HepG2 (cell line): Measurements from ENCODE around the gene RAB17. TPM values are rescaled to one million over a fixed set of nuclear protein-coding genes. Genes with fewer than 3 reads are reported as not detected.

Experiments
- FOXK1 ChIP-seq: sonication (generic); formaldehyde crosslinking; IDR thresholded peaks from 2 replicates; pipeline ENCODE4 v1.4.0; 2020; ENCODE audit warnings: low read depth, missing genetic modification reagents, borderline replicate concordance
- HHEX ChIP-seq: IDR thresholded peaks from 2 replicates; pipeline ENCODE4 v1.6.1; 2016; ENCODE audit warnings: control low read depth
- HNRNPLL ChIP-seq: fragments of 200-400 bp; formaldehyde crosslinking; IDR thresholded peaks from 2 replicates; pipeline ENCODE4 v1.6.1; 2017; ENCODE audit warnings: mild to moderate bottlenecking, low read depth, low read length; ENCODE audit not compliant: poor library complexity, severe bottlenecking
- NR2F6 ChIP-seq, 2 experiments: IDR thresholded peaks; 2 replicates each; pipeline ENCODE4 v1.6.1; 2016; ENCODE audit warnings: antibody characterized with exemption in 1 of 2, mild to moderate bottlenecking in 1 of 2
- RAD21 ChIP-seq: fragments of 450-650 bp; formaldehyde crosslinking; IDR thresholded peaks from 2 replicates; pipeline ENCODE4 v1.5.0; 2020; ENCODE audit warnings: mild to moderate bottlenecking
- ZNF563 ChIP-seq: sonication (generic); formaldehyde crosslinking; IDR thresholded peaks from 2 replicates; pipeline ENCODE4 v1.8.0; 2022; ENCODE audit warnings: mild to moderate bottlenecking, moderate library complexity, missing genetic modification reagents
- ZNF777 ChIP-seq: sonication (generic); formaldehyde crosslinking; IDR thresholded peaks from 2 replicates; pipeline ENCODE4 v1.4.0; 2020; ENCODE audit warnings: missing genetic modification reagents
- polyA plus RNA-seq, 8 experiments: library from polyadenylated mRNA; depleted of rRNA in 3 of 8; stranded (reverse) in 7 of 8; unstranded in 1 of 8; fragments of >200 nt; fragmentation: Illumina TruSeq in 4 of 8; extraction: Trizol in 4 of 8; gene quantifications; 2 replicates each; pipeline versions ENCODE4 v1.2.1 to v1.2.3, GENCODE V29; 2011 to 2016; ENCODE audit warnings: low read depth in 4 of 8, missing spikeins in 1 of 8, mixed read lengths in 1 of 8; ENCODE audit not compliant: insufficient read depth in 1 of 8
- total RNA-seq, 5 experiments: library from RNA; depleted of rRNA; stranded (reverse); fragments of >200 nt; fragmentation: Illumina TruSeq; extraction: Trizol; gene quantifications; 2 replicates each; pipeline ENCODE4 v1.2.3, GENCODE V29; 2016; ENCODE audit warnings: low read depth in 1 of 5
- TF ChIP-seq, protein P1 (sequence below): sonication (generic); formaldehyde crosslinking; IDR thresholded peaks from 2 replicates; pipeline ENCODE4 v1.5.0; 2020; ENCODE audit warnings: mild to moderate bottlenecking, missing genetic modification reagents, borderline replicate concordance
- TF ChIP-seq, protein P2 (sequence below): sonication (generic); formaldehyde crosslinking; IDR thresholded peaks from 2 replicates; pipeline ENCODE4 v1.5.1; 2020; ENCODE audit warnings: missing genetic modification reagents, mild to moderate bottlenecking, borderline replicate concordance
- TF ChIP-seq, protein P3 (sequence below): sonication (generic); formaldehyde crosslinking; IDR thresholded peaks from 2 replicates; pipeline ENCODE4 v1.5.0; 2020; ENCODE audit warnings: mild to moderate bottlenecking, missing genetic modification reagents
- TF ChIP-seq, protein P4 (sequence below): sonication (generic); formaldehyde crosslinking; IDR thresholded peaks from 2 replicates; pipeline ENCODE4 v1.4.0; 2020; ENCODE audit warnings: missing genetic modification reagents
- TF ChIP-seq, protein P5 (sequence below): sonication (generic); formaldehyde crosslinking; IDR thresholded peaks from 2 replicates; pipeline ENCODE4 v1.8.0; 2023; ENCODE audit warnings: mild to moderate bottlenecking, missing genetic modification reagents
- TF ChIP-seq, protein P6 (sequence below): sonication (generic); formaldehyde crosslinking; IDR thresholded peaks from 2 replicates; pipeline ENCODE4 v1.4.0; 2020; ENCODE audit warnings: missing genetic modification reagents

RAB17 gene
- total and polyA plus RNA-seq, 2 of the 13 experiments (the other 11 are each of a cell fraction or from before 2014, with no cell fraction given), result 68.0 to 124 TPM

DNA sequence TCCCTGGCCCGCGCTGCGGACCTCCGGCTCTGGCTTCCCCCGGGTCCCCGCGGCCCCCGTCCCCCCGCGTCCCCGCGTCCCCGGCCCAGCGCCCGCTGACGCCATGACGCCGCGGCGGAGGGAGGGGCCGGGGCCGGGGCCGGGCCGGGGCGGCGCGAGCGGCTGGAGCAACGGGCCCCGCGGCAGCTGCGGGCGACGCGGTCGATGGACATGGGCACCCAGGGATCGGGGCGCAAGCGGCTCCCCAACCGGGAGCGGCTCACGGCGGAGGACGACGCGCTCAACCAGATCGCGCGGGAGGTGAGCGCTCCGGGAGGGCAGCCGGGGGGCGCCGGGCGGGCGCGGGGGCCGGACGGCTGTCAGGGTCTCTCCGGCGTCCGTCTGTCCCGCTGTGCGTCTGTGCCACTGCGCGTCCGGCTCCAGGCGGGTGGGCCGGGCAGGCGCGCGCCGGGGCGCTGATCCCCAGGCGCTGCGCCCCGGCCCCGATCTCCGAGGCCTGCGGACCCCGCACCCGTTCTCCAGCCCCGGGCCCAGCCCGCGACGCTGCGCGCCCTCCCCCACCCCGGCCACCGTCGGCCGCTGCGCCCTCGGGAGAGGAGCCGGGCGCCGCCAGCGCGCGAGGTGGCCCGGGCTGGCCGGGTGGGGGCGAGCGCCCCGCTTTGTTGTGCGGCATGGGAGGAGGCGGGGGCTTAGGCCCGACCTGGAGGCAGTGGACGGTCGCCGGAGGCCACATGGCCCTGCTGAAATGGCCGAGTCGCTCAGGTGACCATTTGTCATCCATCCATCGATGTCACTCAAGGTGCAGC, 37.1 kb upstream of the RAB17 start, which contains the start of gene LRRFIP1 (continued):
- TF ChIP-seq, protein P1, sequence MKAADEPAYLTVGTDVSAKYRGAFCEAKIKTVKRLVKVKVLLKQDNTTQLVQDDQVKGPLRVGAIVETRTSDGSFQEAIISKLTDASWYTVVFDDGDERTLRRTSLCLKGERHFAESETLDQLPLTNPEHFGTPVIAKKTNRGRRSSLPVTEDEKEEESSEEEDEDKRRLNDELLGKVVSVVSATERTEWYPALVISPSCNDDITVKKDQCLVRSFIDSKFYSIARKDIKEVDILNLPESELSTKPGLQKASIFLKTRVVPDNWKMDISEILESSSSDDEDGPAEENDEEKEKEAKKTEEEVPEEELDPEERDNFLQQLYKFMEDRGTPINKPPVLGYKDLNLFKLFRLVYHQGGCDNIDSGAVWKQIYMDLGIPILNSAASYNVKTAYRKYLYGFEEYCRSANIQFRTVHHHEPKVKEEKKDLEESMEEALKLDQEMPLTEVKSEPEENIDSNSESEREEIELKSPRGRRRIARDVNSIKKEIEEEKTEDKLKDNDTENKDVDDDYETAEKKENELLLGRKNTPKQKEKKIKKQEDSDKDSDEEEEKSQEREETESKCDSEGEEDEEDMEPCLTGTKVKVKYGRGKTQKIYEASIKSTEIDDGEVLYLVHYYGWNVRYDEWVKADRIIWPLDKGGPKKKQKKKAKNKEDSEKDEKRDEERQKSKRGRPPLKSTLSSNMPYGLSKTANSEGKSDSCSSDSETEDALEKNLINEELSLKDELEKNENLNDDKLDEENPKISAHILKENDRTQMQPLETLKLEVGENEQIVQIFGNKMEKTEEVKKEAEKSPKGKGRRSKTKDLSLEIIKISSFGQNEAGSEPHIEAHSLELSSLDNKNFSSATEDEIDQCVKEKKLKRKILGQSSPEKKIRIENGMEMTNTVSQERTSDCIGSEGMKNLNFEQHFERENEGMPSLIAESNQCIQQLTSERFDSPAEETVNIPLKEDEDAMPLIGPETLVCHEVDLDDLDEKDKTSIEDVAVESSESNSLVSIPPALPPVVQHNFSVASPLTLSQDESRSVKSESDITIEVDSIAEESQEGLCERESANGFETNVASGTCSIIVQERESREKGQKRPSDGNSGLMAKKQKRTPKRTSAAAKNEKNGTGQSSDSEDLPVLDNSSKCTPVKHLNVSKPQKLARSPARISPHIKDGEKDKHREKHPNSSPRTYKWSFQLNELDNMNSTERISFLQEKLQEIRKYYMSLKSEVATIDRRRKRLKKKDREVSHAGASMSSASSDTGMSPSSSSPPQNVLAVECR (CRISPR knock-in tag), result peak; percentile 34; the same call in 1 of the 2 replicates
- peak; percentile 13; the same call in 1 of the 2 replicates for TF ChIP-seq RAD21 (CRISPR knock-in tag)
- TF ChIP-seq HHEX (CRISPR knock-in tag), result no peak
- no peak for TF ChIP-seq FOXK1 (CRISPR knock-in tag)
- TF ChIP-seq, protein P2, sequence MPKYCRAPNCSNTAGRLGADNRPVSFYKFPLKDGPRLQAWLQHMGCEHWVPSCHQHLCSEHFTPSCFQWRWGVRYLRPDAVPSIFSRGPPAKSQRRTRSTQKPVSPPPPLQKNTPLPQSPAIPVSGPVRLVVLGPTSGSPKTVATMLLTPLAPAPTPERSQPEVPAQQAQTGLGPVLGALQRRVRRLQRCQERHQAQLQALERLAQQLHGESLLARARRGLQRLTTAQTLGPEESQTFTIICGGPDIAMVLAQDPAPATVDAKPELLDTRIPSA (CRISPR knock-in tag), result no peak
- no peak for TF ChIP-seq NR2F6 (IDR thresholded peaks at IDR 0.05)
- TF ChIP-seq NR2F6 (CRISPR knock-in tag; IDR thresholded peaks at IDR 0.05), result no peak
- TF ChIP-seq, protein P3, sequence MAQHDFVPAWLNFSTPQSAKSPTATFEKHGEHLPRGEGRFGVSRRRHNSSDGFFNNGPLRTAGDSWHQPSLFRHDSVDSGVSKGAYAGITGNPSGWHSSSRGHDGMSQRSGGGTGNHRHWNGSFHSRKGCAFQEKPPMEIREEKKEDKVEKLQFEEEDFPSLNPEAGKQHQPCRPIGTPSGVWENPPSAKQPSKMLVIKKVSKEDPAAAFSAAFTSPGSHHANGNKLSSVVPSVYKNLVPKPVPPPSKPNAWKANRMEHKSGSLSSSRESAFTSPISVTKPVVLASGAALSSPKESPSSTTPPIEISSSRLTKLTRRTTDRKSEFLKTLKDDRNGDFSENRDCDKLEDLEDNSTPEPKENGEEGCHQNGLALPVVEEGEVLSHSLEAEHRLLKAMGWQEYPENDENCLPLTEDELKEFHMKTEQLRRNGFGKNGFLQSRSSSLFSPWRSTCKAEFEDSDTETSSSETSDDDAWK (CRISPR knock-in tag), result no peak
- TF ChIP-seq, protein P4, sequence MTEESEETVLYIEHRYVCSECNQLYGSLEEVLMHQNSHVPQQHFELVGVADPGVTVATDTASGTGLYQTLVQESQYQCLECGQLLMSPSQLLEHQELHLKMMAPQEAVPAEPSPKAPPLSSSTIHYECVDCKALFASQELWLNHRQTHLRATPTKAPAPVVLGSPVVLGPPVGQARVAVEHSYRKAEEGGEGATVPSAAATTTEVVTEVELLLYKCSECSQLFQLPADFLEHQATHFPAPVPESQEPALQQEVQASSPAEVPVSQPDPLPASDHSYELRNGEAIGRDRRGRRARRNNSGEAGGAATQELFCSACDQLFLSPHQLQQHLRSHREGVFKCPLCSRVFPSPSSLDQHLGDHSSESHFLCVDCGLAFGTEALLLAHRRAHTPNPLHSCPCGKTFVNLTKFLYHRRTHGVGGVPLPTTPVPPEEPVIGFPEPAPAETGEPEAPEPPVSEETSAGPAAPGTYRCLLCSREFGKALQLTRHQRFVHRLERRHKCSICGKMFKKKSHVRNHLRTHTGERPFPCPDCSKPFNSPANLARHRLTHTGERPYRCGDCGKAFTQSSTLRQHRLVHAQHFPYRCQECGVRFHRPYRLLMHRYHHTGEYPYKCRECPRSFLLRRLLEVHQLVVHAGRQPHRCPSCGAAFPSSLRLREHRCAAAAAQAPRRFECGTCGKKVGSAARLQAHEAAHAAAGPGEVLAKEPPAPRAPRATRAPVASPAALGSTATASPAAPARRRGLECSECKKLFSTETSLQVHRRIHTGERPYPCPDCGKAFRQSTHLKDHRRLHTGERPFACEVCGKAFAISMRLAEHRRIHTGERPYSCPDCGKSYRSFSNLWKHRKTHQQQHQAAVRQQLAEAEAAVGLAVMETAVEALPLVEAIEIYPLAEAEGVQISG (CRISPR knock-in tag), result 0 out of 2 replicates have a peak, but pooled peaks have one; percentile 28
- TF ChIP-seq HNRNPLL, result peak; percentile 38
- TF ChIP-seq, protein P5, sequence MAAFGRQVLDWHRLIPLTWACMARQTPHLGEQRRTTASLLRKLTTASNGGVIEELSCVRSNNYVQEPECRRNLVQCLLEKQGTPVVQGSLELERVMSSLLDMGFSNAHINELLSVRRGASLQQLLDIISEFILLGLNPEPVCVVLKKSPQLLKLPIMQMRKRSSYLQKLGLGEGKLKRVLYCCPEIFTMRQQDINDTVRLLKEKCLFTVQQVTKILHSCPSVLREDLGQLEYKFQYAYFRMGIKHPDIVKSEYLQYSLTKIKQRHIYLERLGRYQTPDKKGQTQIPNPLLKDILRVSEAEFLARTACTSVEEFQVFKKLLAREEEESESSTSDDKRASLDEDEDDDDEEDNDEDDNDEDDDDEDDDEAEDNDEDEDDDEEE (CRISPR knock-in tag), result no peak
- TF ChIP-seq ZNF777 (CRISPR knock-in tag), result peak; percentile 88
- 0 out of 2 replicates have a peak, but pooled peaks have one; percentile 51 for TF ChIP-seq ZNF563 (CRISPR knock-in tag)
- TF ChIP-seq, protein P6, sequence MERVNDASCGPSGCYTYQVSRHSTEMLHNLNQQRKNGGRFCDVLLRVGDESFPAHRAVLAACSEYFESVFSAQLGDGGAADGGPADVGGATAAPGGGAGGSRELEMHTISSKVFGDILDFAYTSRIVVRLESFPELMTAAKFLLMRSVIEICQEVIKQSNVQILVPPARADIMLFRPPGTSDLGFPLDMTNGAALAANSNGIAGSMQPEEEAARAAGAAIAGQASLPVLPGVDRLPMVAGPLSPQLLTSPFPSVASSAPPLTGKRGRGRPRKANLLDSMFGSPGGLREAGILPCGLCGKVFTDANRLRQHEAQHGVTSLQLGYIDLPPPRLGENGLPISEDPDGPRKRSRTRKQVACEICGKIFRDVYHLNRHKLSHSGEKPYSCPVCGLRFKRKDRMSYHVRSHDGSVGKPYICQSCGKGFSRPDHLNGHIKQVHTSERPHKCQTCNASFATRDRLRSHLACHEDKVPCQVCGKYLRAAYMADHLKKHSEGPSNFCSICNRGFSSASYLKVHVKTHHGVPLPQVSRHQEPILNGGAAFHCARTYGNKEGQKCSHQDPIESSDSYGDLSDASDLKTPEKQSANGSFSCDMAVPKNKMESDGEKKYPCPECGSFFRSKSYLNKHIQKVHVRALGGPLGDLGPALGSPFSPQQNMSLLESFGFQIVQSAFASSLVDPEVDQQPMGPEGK, result peak; percentile 49
